SK-N-SH (cell line): Measurements from ENCODE around the gene NCKAP5. TPM values are rescaled to one million over a fixed set of nuclear protein-coding genes. Genes with fewer than 3 reads are reported as not detected.

ENCODE experiments used
- CTCF ChIA-PET: fragments of 300-600, 350-600 bp; formaldehyde crosslinking; extraction: SDS; loops from one replicate; lab custom pipeline; 2021; lab: Yijun Ruan, JAX
- POLR2A ChIA-PET: fragments of 350-600 bp; sonication (Branson Sonifier 250); formaldehyde crosslinking; extraction: SDS; loops from one replicate; lab custom pipeline; 2020; ENCODE audit warnings: antibody characterized with exemption, inconsistent platforms; lab: Yijun Ruan, JAX
- DNase-seq: peaks from one replicate; pipeline ENCODE4 v3.0.0; 2012
- H2AFZ ChIP-seq: fragments of 200-600 bp; sonication (generic); 2 replicates; pipeline ENCODE4 v1.8.1; 2016; ENCODE audit warnings: antibody characterized with exemption, mild to moderate bottlenecking, low read depth
- H3F3A ChIP-seq: fragments of 200-600 bp; sonication (generic); replicated peaks from 2 replicates; pipeline ENCODE3; 2016; ENCODE audit warnings: antibody characterized with exemption, mild to moderate bottlenecking; ENCODE audit not compliant: insufficient read depth
- H3K27ac ChIP-seq, 2 experiments: fragments of 200-500 bp in 1 of 2; fragments of 200-600 bp in 1 of 2; sonication (Bioruptor generic) in 1 of 2; sonication (generic), shearing (Covaris generic) in 1 of 2; 2 replicates each; pipeline versions ENCODE4 v1.5.1 to v1.6.1; 2014 to 2016; ENCODE audit warnings: low read depth in 2 of 2, inconsistent platforms in 1 of 2, low read length in 1 of 2, mild to moderate bottlenecking in 1 of 2, mixed read lengths in 1 of 2
- H3K27me3 ChIP-seq: fragments of 200-600 bp; sonication (generic), shearing (Covaris generic); 2 replicates; pipeline ENCODE4 v1.6.1; 2016; ENCODE audit warnings: mixed run types; ENCODE audit not compliant: insufficient read depth
- H3K36me3 ChIP-seq, 2 experiments: fragments of 200-500 bp in 1 of 2; fragments of 200-600 bp in 1 of 2; sonication (Bioruptor generic) in 1 of 2; sonication (generic) in 1 of 2; replicated peaks in 1 of 2; 2 replicates each; pipeline versions ENCODE3 to v1.5.1; 2014 to 2016; ENCODE audit warnings: low read length in 1 of 2, mild to moderate bottlenecking in 1 of 2; ENCODE audit not compliant: insufficient read depth in 2 of 2, control insufficient read depth in 1 of 2
- H3K4me1 ChIP-seq, 2 experiments: fragments of 200-500 bp in 1 of 2; fragments of 200-600 bp in 1 of 2; sonication (Bioruptor generic) in 1 of 2; sonication (generic), shearing (Covaris generic) in 1 of 2; 2 replicates each; pipeline versions ENCODE4 v1.5.1 to v1.6.1; 2014 to 2016; ENCODE audit warnings: low read depth in 1 of 2, low read length in 1 of 2, mixed run types in 1 of 2; ENCODE audit not compliant: insufficient read depth in 2 of 2, control insufficient read depth in 1 of 2
- H3K4me2 ChIP-seq: fragments of 200-600 bp; sonication (generic), shearing (Covaris generic); 2 replicates; pipeline ENCODE4 v1.6.1; 2017; ENCODE audit warnings: mixed run types
- H3K4me3 ChIP-seq, 2 experiments: fragments of 200-500 bp in 1 of 2; fragments of 200-600 bp in 1 of 2; sonication (Bioruptor generic) in 1 of 2; sonication (generic), shearing (Covaris generic) in 1 of 2; 2 replicates each; pipeline versions ENCODE4 v1.5.1 to v1.8.1; 2014 to 2016; ENCODE audit warnings: low read depth in 2 of 2, inconsistent platforms in 1 of 2, low read length in 1 of 2, mild to moderate bottlenecking in 1 of 2, mixed read lengths in 1 of 2, moderate library complexity in 1 of 2
- H3K79me2 ChIP-seq: fragments of 200-600 bp; sonication (generic); 2 replicates; pipeline ENCODE4 v1.8.1; 2017; ENCODE audit warnings: mild to moderate bottlenecking; ENCODE audit not compliant: insufficient read depth
- H3K9ac ChIP-seq: fragments of 200-600 bp; sonication (generic); 2 replicates; pipeline ENCODE4 v1.6.1; 2017; ENCODE audit warnings: mixed run types
- H3K9me2 ChIP-seq: fragments of 200-600 bp; sonication (generic); 2 replicates; pipeline ENCODE4 v1.6.1; 2017; ENCODE audit warnings: mixed run types
- H3K9me3 ChIP-seq: fragments of 200-600 bp; sonication (generic); 2 replicates; pipeline ENCODE4 v1.6.1; 2017; ENCODE audit warnings: mixed run types, mild to moderate bottlenecking, moderate library complexity
- H4K20me1 ChIP-seq: fragments of 200-600 bp; sonication (generic); 2 replicates; pipeline ENCODE4 v1.6.1; 2017; ENCODE audit warnings: mild to moderate bottlenecking, mixed run types; ENCODE audit not compliant: insufficient read depth
- EZH2phosphoT487 ChIP-seq: fragments of 200-600 bp; sonication (generic); IDR thresholded peaks from 2 replicates; pipeline ENCODE4 v1.6.1; 2017; ENCODE audit warnings: low read depth, mixed run types, mild to moderate bottlenecking, antibody characterized with exemption, moderate library complexity, borderline replicate concordance
- FOSL2 ChIP-seq: IDR thresholded peaks from 2 replicates; pipeline ENCODE4 v1.4.0; 2012; ENCODE audit warnings: low read depth, mild to moderate bottlenecking, moderate library complexity, borderline replicate concordance
- FOXJ3 ChIP-seq: sonication (generic); formaldehyde crosslinking; IDR thresholded peaks from 2 replicates; pipeline ENCODE4 v1.5.1; 2020; ENCODE audit warnings: mild to moderate bottlenecking, missing genetic modification reagents
- FOXM1 ChIP-seq: IDR thresholded peaks from 2 replicates; pipeline ENCODE4 v1.4.0; 2012; ENCODE audit warnings: low read depth, mild to moderate bottlenecking
- GABPA ChIP-seq: IDR thresholded peaks from 2 replicates; pipeline ENCODE4 v1.4.0; 2012; ENCODE audit warnings: low read depth, mild to moderate bottlenecking
- RAD21 ChIP-seq: IDR thresholded peaks from 2 replicates; pipeline ENCODE4 v1.6.1; 2012; ENCODE audit warnings: mild to moderate bottlenecking, low read length
- RCOR1 ChIP-seq: fragments of 150-350 bp; IDR thresholded peaks from 2 replicates; pipeline ENCODE4 v1.6.1; 2017; ENCODE audit warnings: antibody characterized with exemption, low read length
- REST ChIP-seq: IDR thresholded peaks from 2 replicates; pipeline ENCODE4 v1.6.1; 2012; ENCODE audit warnings: mild to moderate bottlenecking, low read depth, low read length, moderate library complexity
- RFX5 ChIP-seq: IDR thresholded peaks from 2 replicates; pipeline ENCODE4 v1.6.1; 2012; ENCODE audit warnings: mild to moderate bottlenecking, improper control_type of control experiment, low read length
- TAF1 ChIP-seq: IDR thresholded peaks from 2 replicates; pipeline ENCODE4 v1.6.1; 2012; ENCODE audit warnings: low read depth, mild to moderate bottlenecking, low read length, moderate library complexity, borderline replicate concordance
- USF1 ChIP-seq: IDR thresholded peaks from 2 replicates; pipeline ENCODE4 v1.4.0; 2012; ENCODE audit warnings: low read depth, borderline replicate concordance
- YY1 ChIP-seq: IDR thresholded peaks from 2 replicates; pipeline ENCODE4 v1.4.0; 2012; ENCODE audit warnings: low read depth, mild to moderate bottlenecking
- WGBS: methylation state at CpG from one replicate; pipeline ENCODE4 v1.1.6; 2017; ENCODE audit warnings: low lambda C conversion rate; 5-methylcytosine and 5-hydroxymethylcytosine counted together
- polyA plus RNA-seq, 3 experiments: library from polyadenylated mRNA; depleted of rRNA; stranded (reverse); fragments of >200 nt; gene quantifications; 2 replicates each; pipeline ENCODE4 v1.2.3, GENCODE V29; 2012

NCKAP5 gene
- polyA plus RNA-seq, 1 of the 3 experiments (the other 2 are of a cell fraction) = 0.02 TPM

GRCh38 chr2:132936791-132937190, 631.5 kb downstream of the NCKAP5 start:
- no peaks in the 10 kb centered on the region; a peak in 1 of 4 replicates for H3K4me1 ChIP-seq
- no peaks in the 10 kb centered on the region for H3K27me3 ChIP-seq
- H2AFZ ChIP-seq = no peak overlapping the region
- no peaks in the 10 kb centered on the region for H3K79me2 ChIP-seq
- CTCF ChIA-PET = interaction anchor here (0.6 kb wide), 1 partner anchor 200 kb away, joined by 3 read pairs; no protein-coding TSS in a partner anchor
- POLR2A ChIA-PET = no interaction called here
- DNase-seq = no peak
- WGBS = 67% methylated on average over 1 of the region's 1 CpG
- no peaks in the 10 kb centered on the region for H3K9me3 ChIP-seq
- no peaks in the 10 kb centered on the region for H3K36me3 ChIP-seq
- no peak overlapping the region for H3K4me2 ChIP-seq
- no peaks in the 10 kb centered on the region for H3K9me2 ChIP-seq
- no peak overlapping the region for H3K4me3 ChIP-seq
- no peaks in the 10 kb centered on the region for H3F3A ChIP-seq
- no peaks in the 10 kb centered on the region for H4K20me1 ChIP-seq
- no peak overlapping the region for H3K27ac ChIP-seq
- TF ChIP-seq USF1 = no peak
- TF ChIP-seq RAD21 = no peak
- no peak overlapping the region for H3K9ac ChIP-seq

DNA sequence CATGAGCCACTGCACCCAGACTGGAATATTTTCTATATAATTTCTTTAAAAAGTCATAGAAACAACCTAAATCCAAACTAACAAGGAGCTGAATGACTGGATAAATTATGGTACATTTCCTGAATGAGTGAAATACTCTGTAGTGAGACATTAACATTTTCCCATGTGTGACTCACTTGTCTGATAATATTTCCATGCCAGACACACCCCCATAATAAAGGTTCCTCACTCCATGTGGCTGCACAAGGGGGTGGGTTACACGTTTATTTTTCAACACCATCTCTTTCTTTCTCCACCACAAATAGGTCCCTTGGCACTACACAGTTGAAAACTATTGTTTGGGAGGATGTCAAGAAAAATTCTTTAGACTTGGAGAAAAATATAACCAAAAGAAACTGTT, 632.0 kb downstream of the NCKAP5 start:
- no peak overlapping the region for H2AFZ ChIP-seq
- H3K36me3 ChIP-seq = no peaks in the 10 kb centered on the region
- H3K27me3 ChIP-seq = no peaks in the 10 kb centered on the region
- no peaks in the 10 kb centered on the region; a peak in 1 of 4 replicates for H3K4me1 ChIP-seq
- TF ChIP-seq TAF1 (no peak), FOSL2 (no peak), RAD21 (no peak), GABPA (no peak)
- TF ChIP-seq, all 33 proteins: peak for 0
- H3K4me2 ChIP-seq = no peak overlapping the region
- no peak overlapping the region for H3K9ac ChIP-seq
- H3K9me3 ChIP-seq = no peaks in the 10 kb centered on the region
- CTCF ChIA-PET = no interaction called here
- H3K27ac ChIP-seq = no peak overlapping the region
- DNase-seq = no peak
- H3K79me2 ChIP-seq = no peaks in the 10 kb centered on the region
- no peaks in the 10 kb centered on the region for H4K20me1 ChIP-seq
- no peak overlapping the region for H3K4me3 ChIP-seq
- H3F3A ChIP-seq = no peaks in the 10 kb centered on the region
- no peaks in the 10 kb centered on the region for H3K9me2 ChIP-seq
- WGBS = 42% methylated on average over 1 of the region's 1 CpG
- POLR2A ChIA-PET = no interaction called here

GRCh38 chr2:132929786-132930185, 638.5 kb downstream of the NCKAP5 start:
- no peak overlapping the region for H3K9ac ChIP-seq
- no peak overlapping the region for H3K4me3 ChIP-seq
- H3K4me1 ChIP-seq = no peaks in the 10 kb centered on the region
- H3K27me3 ChIP-seq = no peaks in the 10 kb centered on the region
- TF ChIP-seq FOSL2 = no peak
- TF ChIP-seq YY1 = no peak
- TF ChIP-seq REST = no peak
- TF ChIP-seq RCOR1 = no peak
- TF ChIP-seq FOXJ3 (CRISPR knock-in tag) = no peak
- TF ChIP-seq GABPA = no peak
- TF ChIP-seq EZH2phosphoT487 = no peak
- no peak for TF ChIP-seq RAD21
- TF ChIP-seq RFX5 = no peak
- TF ChIP-seq FOXM1 = no peak
- no peak overlapping the region for H2AFZ ChIP-seq
- no peak overlapping the region for H3K4me2 ChIP-seq
- POLR2A ChIA-PET = no interaction called here
- H3K79me2 ChIP-seq = no peaks in the 10 kb centered on the region
- no peaks in the 10 kb centered on the region for H3F3A ChIP-seq
- H4K20me1 ChIP-seq = no peaks in the 10 kb centered on the region
- no peaks in the 10 kb centered on the region for H3K9me3 ChIP-seq
- H3K27ac ChIP-seq = no peak overlapping the region
- WGBS = 68% methylated on average over 6 of the region's 6 CpGs
- H3K9me2 ChIP-seq = no peaks in the 10 kb centered on the region
- DNase-seq = no peak
- no peaks in the 10 kb centered on the region for H3K36me3 ChIP-seq
- CTCF ChIA-PET = interaction anchor here (1.0 to 1.4 kb wide), 2 partner anchors 18 to 20 kb away, joined by 3 read pairs; no protein-coding TSS in a partner anchor
